GM18508 (cell line): Measurements from ENCODE around the gene CMIP.
"Not testable (repeated sequence)": the region's sequence is repeated elsewhere in the genome, so short reads cannot be mapped to it uniquely, and the experiment has no call there.

Experiments
- ATAC-seq: cut with Tn5 transposase; IDR thresholded peaks from one replicate; pipeline ENCODE4 v1.9.1; 2021; ENCODE audit warnings: moderate number of reproducible peaks; ENCODE audit not compliant: insufficient read depth, unreplicated experiment

Gene CMIP

DNA sequence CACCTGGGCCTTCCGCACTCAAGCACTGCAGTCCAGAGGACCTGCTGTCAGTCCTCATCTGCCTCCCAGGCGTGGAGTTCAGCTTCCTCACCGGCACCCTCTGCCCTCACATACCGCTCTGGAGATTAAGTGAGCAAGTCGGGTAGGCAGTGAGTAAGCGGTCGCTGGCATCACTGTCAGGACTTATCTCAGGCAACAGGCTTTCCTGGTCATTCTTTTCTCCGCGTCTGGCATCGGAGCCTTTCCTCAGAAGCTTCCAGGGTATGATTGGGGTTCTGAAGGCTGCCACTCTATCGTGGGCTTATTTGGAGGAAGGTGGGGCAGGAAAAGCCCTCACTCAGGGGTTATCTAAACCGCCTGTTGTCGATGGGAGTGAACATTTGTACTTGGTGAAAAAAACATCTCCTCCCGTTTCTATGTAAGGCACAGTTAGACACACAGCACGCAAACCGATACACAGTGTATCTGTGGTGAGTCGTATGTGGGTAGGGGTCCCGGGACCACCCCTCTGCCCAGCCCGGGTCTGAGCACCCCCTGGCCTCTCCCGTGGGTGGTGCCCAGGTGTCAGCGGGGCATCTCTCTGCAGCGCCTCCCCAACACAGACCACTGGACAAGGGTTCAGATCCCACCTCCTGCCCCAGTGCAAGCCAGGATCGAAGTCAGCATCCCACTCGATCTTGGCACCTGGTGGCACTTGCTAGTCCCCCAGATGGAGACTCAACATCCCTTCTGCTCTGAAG, 242.0 kb downstream of the CMIP start:
- no peak for ATAC-seq

DNA sequence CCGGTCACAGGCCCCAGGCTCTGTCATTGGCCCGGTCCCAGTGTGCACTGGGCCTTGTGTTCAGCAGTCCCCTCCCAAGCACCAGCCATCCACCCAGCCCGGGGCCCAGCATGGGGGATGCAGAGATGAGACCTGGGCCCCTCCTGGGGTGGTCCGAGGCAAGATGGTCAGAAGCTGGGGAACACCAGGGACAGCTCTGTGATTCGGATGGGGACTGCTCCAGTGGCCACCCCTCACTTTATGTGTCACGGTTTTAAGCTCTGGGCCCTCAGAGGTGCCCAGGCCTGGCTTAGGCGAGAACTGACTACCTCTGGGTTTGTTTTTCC, 242.5 kb downstream of the CMIP start:
- ATAC-seq = no peak

DNA sequence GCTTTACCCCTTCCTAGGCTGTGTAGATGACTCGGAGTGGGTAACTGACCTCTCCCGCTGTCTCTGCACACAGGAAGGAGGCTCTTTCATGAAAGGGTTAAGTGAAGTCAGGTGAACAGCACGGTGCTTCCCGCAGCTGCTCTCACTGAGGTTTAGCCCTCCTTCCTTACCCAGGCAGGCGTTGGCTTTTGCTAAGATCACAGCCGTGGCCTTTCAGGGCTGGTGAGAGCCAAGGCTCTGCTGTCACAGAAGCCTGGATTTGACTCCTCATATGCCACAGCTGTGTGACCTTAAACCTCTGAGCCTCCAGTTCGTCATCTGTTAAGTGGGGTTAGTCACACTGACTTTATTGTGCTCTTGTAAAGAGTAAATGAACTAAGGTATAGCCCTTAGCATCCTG, 243.6 kb downstream of the CMIP start:
- no peak for ATAC-seq

DNA sequence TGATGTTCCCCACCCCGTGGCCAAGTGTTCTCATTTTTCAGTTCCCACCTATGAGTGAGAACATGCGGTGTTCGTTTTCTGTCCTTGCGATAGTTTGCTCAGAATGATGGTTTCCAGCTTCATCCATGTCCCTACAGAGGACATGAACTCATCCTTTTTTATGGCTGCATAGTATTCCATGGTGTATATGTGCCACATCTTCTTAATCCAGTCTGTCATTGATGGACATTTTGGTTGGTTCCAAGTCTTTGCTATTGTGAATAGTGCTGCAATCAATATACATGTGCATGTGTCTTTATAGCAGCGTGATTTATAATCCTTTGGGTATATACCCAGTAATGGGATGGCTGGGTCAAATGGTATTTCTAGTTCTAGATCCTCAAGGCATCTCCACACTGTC, 244.2 kb downstream of the CMIP start:
- not testable (repeated sequence) for ATAC-seq

DNA sequence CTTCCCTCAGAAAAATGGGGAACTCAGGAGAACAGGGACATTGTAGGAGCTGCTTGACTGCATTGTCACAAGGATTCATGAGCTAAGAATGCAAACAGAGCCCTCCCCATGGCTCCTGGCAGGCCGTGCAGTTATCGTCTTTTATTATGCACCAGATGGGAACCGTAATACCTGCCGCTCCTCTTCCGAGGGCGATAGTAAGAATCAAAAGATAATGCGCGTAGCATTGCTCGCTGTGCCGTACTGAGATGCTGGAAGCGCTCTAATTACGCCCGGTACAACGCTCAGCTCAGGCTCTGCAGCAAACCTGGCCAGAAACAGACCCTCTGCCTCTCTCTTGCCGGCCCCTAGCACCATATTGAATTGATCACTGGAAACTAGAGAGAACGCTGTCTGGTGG, 247.4 kb downstream of the CMIP start:
- ATAC-seq = no peak

DNA sequence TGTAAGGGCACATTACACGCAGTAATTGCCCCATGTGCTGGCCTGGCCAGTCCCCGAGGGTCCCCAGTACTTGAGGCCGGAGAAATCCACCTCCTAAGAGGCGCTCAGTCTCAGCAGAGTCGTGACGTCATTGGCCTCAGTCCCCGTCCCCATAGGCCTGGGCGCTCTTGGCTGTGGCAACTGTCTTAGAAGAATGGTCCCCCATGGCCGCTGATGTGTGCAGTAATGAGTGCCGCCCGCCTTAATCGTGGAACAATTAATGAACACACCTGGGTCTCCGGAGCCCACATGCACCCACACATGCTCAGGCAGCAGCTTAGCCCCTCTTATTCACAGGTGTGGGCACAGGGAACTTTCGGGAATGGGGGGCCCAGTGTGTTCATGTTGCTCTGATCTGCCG, 248.0 kb downstream of the CMIP start:
- no peak for ATAC-seq

DNA sequence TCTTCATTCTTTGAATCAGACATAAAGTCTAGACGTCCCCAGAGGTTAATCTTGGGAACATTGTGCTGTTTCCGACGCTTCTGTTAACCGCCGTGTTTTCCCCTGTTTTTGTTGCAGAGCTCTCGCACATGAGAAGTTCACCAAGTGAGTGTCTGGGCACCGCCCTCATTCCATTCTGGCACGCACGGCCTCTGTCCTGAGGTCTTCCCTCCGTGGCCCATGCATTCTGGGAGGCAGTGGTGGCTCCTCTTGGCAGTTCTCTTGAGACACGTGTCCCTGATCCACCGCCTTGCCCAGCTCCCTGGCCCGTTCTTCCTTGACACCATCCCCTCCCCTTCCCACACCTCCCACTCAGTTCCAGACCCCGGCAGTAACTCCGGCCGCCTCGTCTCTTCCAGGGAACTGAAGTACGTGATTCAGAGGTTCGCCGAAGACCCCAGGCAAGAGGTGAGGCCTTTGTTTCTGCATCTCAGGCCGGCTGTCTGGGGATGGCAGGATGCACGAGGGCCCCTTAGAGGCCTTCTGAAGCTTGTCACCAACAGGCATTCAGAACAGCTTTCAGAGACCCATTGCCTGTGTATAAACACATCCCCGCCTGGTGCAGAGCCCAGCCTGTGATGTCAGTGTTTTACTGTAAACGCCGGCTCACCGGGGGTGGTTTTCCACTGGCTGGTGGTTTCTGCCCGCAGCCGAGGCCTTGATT, 248.6 kb downstream of the CMIP start:
- no peak for ATAC-seq

DNA sequence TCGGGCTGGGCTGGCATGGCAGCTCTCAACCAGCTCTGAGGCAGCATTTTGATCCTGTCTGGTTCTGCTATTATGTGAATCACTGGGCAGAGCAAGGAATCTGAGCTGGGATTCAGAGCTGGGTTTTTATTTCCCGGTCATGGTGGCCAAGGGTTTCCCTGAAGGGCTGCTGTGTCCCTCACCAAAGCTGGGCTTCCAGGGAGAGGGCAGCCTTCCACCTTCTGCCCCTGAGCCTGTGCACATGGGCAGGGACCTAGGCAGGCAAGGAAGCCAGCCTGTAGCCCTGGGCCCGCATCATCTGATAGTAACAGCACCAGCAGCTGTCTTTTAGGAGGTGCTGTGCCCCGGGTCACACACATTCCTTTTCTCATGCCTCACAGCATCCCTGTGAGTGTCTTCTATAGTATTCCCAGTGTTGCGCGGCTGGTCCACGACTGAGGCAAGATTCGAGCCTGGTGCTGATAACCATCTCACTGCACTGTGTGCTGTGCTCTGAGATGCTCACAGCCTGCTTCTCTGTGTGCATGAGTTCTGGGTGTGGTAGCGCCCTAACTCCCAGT, 249.2 kb downstream of the CMIP start:
- no peak for ATAC-seq

DNA sequence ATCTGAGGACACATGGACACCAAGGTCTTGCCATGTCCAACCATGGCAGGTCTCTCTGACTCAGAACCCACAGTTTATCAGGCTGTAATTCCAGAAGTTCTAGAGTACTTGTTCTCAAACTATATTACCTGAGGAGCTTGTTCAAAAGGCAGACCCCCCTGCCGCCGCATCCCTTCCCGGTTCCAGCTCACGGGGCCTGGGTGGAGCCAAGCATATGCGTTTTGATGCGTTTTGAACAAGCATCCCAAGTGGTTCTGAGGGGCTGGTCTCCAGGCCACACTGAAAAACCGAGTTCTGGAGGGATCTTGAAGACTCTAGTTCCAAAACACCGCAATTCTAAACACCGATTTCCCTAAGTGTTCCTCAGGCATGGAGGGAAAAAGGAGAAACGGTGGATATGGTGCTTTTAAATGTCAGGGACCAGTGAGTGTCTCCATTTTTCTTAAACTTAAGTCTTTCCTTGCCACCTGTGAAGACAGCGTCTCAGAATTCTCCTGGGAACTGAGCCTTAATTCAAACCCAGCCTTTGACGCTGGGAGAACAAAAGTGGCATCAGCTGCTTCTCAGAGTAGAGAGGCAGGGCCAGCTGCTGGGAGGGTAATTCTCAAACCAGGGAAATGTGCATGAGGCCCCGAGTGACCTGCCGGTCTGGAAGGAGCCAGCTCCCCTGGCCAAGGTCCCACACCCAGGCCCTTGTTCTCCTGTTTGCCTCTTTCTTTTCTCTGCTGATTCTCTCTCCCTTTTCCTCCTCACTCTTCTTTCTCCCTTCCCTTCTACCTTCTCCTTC, 250.1 kb downstream of the CMIP start:
- ATAC-seq = no peak

DNA sequence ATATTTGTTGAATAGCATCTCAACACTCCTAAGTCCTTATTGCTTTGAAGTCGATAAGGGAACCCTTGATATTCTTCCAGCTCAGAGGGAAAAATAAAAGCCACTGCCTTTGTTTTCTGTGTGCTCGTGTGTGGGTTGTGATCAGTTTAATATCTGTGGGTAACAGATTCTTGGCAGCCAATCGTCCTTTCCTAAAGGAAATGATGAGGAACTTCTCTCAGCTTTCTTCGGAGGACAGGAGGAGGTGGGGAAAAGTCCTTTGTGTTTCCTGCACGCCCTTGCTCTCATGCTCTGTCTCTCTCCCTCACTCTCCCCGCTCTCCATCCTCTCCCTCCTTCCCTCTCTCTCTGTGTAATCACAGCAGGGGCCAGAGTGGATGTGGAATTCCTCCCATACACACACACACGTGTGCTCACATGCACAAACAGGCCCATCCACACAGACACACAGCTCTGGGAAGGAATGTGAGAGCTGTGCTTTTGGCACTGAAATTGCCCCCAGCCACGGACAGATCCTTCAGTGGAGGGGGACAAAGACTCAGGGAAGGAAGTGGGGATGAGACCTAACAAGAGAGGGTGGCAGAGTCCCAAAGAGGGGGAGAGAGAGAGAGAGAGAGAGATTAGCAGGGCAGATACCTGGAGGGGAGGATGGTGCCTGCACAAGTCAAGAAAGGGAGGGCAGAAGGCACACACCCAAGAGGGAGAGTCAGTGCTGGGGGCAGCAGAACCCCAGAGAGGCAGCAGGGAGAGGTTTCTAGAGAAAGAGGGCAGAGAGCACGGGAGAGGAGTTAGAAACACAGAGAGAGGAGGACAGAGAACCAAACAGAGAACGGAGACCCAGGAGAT, 250.9 kb downstream of the CMIP start:
- no peak for ATAC-seq

DNA sequence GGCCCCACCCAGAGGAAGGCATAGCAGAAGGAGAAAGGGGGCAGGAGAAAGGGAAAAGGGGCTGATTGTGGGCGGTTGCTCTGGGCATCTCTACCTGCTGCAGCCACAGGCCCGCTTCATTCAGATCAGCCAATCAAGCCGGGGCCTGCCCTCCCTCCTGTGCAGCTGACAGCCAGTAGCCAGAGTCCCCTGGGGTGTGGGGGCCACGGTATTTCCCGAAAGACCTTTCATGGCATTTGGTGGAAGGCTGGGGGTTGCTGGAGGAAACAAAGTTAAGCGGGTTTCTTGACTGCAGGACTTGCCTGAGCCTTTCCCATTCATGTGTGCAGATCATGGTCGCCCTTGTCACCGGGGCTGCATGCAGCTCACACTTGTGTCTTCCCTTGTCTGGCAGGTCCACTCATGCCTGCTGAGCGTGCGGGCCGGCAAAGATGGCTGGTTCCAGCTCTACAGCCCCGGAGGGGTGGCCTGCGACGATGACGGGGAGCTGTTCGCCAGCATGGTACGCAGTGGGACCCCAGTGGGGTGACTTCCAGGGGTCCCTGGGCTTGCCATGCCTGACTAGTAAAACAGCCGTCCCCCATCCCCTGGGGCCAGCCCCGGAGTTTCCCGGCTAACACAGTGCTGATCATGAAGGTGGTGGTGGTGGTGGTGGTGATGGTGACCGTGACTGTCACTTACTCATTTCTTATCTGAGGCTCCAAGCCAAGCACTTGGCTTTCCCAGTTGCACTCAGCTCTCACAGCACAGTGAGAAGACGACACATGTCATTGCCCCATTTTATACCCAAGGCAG, 251.8 kb downstream of the CMIP start:
- no peak for ATAC-seq

DNA sequence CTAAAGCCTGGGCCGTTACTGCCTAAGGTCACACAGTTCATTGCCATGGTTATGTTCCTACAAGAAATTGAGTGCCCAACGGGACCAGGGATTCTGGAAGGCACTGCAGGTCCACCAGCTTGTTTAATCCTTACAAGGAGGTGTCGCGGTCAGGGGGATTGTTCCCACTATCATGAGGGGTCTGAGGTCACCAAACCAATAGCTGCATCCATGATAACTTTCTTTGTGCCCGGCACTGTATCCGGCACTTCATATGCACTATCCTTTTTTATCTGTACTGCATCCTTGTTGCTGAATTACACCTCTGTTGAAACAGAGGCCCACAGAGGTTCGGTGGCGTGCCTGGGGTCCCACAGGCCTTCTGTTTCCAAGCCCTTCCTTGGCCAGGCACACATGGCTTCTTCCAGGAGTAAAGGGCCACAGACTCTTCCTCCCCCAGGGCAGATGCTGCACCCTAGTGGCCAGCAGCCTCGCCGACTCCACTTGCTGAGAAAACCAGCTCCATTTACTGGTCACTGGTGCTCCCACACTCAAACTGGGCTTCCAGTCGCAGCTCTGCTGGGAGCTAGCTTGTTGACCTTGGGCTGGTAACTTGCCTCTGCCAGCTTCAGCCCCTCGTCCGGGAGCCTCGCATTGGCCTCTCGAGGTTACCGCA, 252.5 kb downstream of the CMIP start:
- no peak for ATAC-seq

DNA sequence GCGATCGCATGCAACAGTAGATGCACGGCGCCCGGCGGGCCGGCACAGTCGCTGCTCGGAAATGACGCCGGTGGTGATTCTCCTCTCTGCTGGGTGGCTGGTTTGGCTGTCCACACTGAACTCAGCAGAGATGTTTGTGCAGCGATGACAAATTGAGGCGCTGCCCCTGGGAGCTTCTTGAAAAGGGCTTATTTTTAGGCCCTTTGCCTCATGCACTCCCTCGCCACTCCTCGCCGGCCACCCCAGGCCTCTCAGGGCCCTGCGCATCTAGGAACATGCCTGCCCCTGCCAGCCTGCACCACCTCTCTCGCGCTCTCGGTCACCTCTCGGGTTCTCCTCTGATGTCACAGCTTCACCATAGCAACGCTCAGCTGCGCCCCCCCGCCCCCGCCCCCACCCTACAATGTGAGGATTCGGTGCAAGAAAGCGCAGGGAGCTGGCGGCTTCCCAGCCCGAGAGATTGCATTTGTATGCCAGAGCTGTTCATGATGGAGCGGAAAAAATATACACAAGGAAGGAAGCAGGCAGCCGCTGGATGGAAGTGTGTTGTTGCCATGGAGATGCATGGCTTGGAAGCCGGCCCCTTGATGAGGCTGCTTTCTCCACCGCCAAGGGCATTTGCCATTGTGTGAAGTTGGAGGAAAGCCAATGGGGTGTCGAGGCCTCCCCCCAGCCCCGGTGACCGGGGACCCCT, 253.2 kb downstream of the CMIP start:
- no peak for ATAC-seq

DNA sequence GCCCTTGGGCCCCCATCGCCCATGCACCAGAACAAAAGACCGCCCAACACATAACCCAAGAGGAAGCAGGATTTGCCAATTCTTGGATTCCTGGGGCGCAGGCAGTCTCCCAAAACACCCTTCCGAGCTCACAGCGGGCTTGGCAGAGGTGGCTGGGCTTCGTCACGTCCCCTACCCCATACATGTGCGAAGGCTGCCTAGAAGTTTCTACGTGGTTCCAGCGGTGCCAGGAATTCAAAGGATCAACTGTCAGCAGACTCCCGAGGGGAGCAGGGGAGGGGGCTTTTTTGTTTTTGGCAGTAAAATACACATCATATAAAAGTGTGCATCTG, 253.7 kb downstream of the CMIP start:
- ATAC-seq = no peak

DNA sequence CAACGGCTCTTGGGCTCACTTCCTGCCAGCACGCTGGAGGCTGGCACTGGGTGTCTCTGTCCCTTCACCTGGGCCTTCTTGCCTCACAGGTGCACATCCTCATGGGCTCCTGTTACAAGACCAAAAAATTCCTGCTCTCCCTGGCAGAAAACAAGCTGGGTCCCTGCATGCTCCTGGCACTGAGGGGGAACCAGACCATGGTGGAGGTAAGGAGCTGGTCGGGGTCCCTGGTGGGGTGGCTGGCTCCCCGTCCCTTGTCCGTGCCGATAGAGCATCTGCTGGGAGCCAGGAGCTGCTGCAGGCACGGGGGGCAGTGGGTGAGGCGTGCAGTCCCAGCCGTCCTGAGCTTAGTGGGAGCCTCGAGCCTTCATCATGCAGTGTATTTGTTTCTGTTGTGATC, 255.0 kb downstream of the CMIP start:
- no peak for ATAC-seq

DNA sequence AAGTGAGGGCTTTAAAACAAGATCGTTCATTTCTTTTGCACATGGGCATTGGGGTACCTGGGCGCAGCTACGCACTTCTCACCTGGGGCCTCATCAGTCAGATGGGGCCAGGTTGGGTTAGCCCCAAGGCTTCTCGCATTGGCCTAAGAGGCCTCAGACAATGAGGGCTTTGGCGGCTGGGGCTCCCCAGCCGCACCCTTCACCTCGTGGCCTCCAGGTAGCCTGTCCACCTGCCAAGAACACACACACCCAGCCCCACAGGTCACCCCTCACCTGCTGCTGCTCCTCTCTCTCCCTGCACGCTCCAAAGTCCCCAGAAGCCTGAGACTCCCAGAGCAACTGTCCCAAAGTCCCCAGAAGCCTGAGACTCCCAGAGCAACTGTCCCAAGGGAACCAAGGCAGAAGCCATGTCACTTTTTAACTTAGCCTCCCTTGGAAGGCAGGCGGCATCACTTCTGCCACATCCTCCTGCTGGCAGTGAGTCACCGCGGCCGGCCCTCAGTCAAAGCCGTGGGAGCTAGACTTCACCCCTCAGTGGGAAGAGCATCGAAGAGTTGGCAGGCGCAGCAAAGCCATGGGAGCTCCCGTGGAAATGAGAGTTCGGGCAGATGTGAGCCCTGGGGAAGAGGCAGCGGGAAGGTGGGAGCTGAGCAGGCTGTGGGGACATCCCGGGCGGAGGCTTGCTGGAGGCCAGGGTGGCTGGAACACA, 255.6 kb downstream of the CMIP start:
- ATAC-seq = no peak

DNA sequence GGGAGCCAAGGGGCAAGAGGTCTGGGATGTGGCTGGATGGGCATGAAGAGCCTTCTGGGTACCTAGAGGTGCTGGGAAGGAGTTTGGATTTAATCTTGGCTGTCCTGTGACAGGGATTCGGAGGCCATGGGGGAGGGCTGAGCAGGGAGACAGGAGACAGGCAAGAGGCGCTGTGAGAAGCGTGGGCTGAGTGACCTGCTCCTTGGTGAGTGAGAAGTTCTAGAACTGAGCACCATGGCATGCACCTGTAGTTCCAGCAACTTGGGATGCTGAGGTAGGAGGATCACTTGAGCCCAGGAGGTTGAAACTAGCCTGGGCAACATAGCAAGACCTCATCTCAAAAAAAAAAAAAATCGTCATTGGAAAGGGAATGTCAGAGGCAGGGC, 256.2 kb downstream of the CMIP start:
- ATAC-seq = no peak
